ENCODE measurements around the gene MYH10.
A peak's percentile ranks its signal among the peaks of the same experiment; 100 is the strongest.

Gene MYH10

DNA sequence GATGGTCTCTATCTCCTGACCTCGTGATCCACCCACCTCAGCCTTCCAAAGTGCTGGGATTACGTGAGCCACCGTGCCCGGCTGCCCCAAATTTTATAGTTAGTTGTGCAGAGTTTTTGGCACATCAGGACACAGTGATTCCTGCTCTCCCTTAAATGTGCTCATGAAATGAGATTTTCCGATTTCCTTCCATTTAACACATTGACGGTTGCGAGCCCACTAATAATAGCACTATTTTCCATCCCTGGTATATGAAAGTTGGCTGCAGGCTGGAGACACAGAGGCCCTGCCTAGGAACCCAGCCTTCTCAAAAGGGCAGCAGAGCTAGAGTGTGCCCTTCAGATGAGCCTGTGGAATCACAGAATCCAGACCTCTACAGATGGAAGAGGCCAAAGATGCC, 17.4 kb upstream of the MYH10 start:
- no peaks in the 10 kb centered on the region for H3K4me1 ChIP-seq (ENCODE audit: insufficient read depth, insufficient read length)
- H3K36me3 ChIP-seq (ENCODE audit: insufficient read depth, insufficient read length, low read length): no peaks in the 10 kb centered on the region
- no peak overlapping the region for H3K9ac ChIP-seq (ENCODE audit: insufficient read length, low read depth)
- DNase-seq (ENCODE audit: low read depth, low spot score): no peak
- H3K4me3 ChIP-seq (ENCODE audit: insufficient read length, low read depth): no peak overlapping the region
- no peaks in the 10 kb centered on the region for H3K27me3 ChIP-seq (ENCODE audit: insufficient read depth, insufficient read length)
- H3K9me3 ChIP-seq (ENCODE audit: insufficient read depth, low read length): no peaks in the 10 kb centered on the region
- no peak for TF ChIP-seq YY1 (IDR thresholded peaks at IDR 0.05; ENCODE audit: insufficient read depth, insufficient read length)

GRCh38 chr17:8647202-8647601, 16.7 kb upstream of the MYH10 start:
- no peak overlapping the region for H3K4me3 ChIP-seq (ENCODE audit: insufficient read length, low read depth)
- H3K9me3 ChIP-seq (ENCODE audit: insufficient read depth, low read length): no peaks in the 10 kb centered on the region
- H3K4me1 ChIP-seq (ENCODE audit: insufficient read depth, insufficient read length): no peaks in the 10 kb centered on the region
- no peak for DNase-seq (ENCODE audit: low read depth, low spot score)
- H3K36me3 ChIP-seq (ENCODE audit: insufficient read depth, insufficient read length, low read length): no peaks in the 10 kb centered on the region
- TF ChIP-seq ZNF274 (IDR thresholded peaks at IDR 0.05; ENCODE audit: low read depth, low read length): no peak
- no peak for TF ChIP-seq SUZ12 (IDR thresholded peaks at IDR 0.05; ENCODE audit: extremely low read depth, insufficient read depth, insufficient read length)
- TF ChIP-seq YY1 (IDR thresholded peaks at IDR 0.05; ENCODE audit: insufficient read depth, insufficient read length): no peak
- H3K27me3 ChIP-seq (ENCODE audit: insufficient read depth, insufficient read length): no peaks in the 10 kb centered on the region
- no peak overlapping the region for H3K9ac ChIP-seq (ENCODE audit: insufficient read length, low read depth)

DNA sequence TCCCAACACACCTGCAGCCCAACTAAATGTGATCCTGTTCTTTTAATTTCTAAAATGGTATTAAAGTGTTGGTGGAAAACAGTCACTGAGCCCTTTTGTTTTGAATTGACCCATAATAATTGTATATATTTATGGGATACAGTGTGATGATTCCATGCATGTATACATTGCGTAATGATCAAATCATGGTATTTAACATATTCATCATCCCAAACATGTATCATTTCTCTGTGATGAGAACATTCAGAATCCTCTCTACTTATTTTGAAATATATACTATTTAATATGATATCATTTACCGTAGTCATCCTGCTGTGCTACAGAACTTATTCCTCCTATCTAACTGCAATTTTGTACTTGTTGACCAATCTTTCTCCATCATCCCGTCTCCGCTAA, 14.0 kb upstream of the MYH10 start:
- H3K36me3 ChIP-seq (ENCODE audit: insufficient read depth, insufficient read length, low read length): no peaks in the 10 kb centered on the region
- no peak overlapping the region for H3K9ac ChIP-seq (ENCODE audit: insufficient read length, low read depth)
- DNase-seq (ENCODE audit: low read depth, low spot score): no peak

GRCh38 chr17:8643855-8644506, 13.5 kb upstream of the MYH10 start:
- TF ChIP-seq YY1 (IDR thresholded peaks at IDR 0.05; ENCODE audit: insufficient read depth, insufficient read length) (no peak), SUZ12 (IDR thresholded peaks at IDR 0.05; ENCODE audit: extremely low read depth, insufficient read depth, insufficient read length) (no peak), ZNF274 (IDR thresholded peaks at IDR 0.05; ENCODE audit: low read depth, low read length) (no peak)
- no peaks in the 10 kb centered on the region for H3K9me3 ChIP-seq (ENCODE audit: insufficient read depth, low read length)
- no peaks in the 10 kb centered on the region for H3K27me3 ChIP-seq (ENCODE audit: insufficient read depth, insufficient read length)
- no peak overlapping the region for H3K9ac ChIP-seq (ENCODE audit: insufficient read length, low read depth)
- DNase-seq (ENCODE audit: low read depth, low spot score): no peak
- no peaks in the 10 kb centered on the region for H3K4me1 ChIP-seq (ENCODE audit: insufficient read depth, insufficient read length)
- no peaks in the 10 kb centered on the region for H3K36me3 ChIP-seq (ENCODE audit: insufficient read depth, insufficient read length, low read length)
- no peak overlapping the region for H3K4me3 ChIP-seq (ENCODE audit: insufficient read length, low read depth)

More for the DNA sequence above, 14.0 kb upstream of the MYH10 start:
- no peaks in the 10 kb centered on the region for H3K4me1 ChIP-seq (ENCODE audit: insufficient read depth, insufficient read length)
- no peaks in the 10 kb centered on the region for H3K9me3 ChIP-seq (ENCODE audit: insufficient read depth, low read length)
- H3K27me3 ChIP-seq (ENCODE audit: insufficient read depth, insufficient read length): no peaks in the 10 kb centered on the region
- TF ChIP-seq SUZ12 (IDR thresholded peaks at IDR 0.05; ENCODE audit: extremely low read depth, insufficient read depth, insufficient read length): no peak
- no peak for TF ChIP-seq YY1 (IDR thresholded peaks at IDR 0.05; ENCODE audit: insufficient read depth, insufficient read length)
- no peak for TF ChIP-seq ZNF274 (IDR thresholded peaks at IDR 0.05; ENCODE audit: low read depth, low read length)
- no peak overlapping the region for H3K4me3 ChIP-seq (ENCODE audit: insufficient read length, low read depth)

DNA sequence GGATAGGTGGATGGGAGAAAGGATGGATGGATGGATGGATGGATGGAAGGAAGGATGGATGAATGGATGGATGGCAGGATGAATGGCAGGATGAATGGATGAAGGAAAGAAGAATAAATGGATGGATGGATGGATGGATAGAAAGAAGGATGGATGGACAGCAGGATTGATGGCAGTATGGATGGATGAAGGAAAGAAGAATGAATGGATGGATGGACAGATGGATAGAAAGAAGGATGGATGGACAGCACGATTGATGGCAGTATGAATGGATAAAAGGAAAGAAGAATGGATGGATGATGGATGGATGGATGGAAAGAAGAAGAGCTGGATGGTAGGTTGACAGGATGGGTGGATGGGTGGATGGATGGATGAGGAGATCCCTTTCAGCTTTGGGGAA, 9.2 kb upstream of the MYH10 start:
- Histone ChIP-seq H3K9ac (ENCODE audit: insufficient read length, low read depth) (no peak overlapping the region), H3K9me3 (ENCODE audit: insufficient read depth, low read length) (no peaks in the 10 kb centered on the region), H3K4me1 (ENCODE audit: insufficient read depth, insufficient read length) (no peaks in the 10 kb centered on the region), H3K27me3 (ENCODE audit: insufficient read depth, insufficient read length) (no peaks in the 10 kb centered on the region), H3K4me3 (ENCODE audit: insufficient read length, low read depth) (no peak overlapping the region), H3K36me3 (ENCODE audit: insufficient read depth, insufficient read length, low read length) (no peaks in the 10 kb centered on the region)
- no peak for DNase-seq (ENCODE audit: low read depth, low spot score)
- TF ChIP-seq ZNF274 (IDR thresholded peaks at IDR 0.05; ENCODE audit: low read depth, low read length) (no peak), SUZ12 (IDR thresholded peaks at IDR 0.05; ENCODE audit: extremely low read depth, insufficient read depth, insufficient read length) (no peak), YY1 (IDR thresholded peaks at IDR 0.05; ENCODE audit: insufficient read depth, insufficient read length) (no peak)

DNA sequence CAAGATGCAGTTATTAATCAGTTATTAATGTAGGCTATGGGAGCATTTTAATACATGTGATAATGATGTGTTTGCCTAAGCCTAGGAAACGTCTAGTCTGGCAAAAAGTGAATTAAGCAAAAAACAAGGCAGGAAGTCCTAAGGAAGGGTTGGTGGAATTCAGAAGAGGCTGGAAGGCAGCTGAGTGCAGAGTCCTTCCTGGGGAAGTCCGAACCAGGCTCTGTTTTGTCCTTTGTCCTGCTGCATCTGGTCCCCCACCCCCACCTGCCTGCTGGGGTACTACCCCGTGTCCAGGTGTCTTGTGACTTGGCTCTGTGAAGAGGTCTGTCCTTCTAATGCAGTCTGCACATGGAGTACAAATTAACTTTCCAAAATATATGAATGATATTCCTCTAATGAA, 1.5 kb upstream of the MYH10 start:
- Histone ChIP-seq H3K9ac (ENCODE audit: insufficient read length, low read depth) (no peak overlapping the region), H3K4me1 (ENCODE audit: insufficient read depth, insufficient read length) (peaks cover 2% of the 10 kb centered on the region), H3K4me3 (ENCODE audit: insufficient read length, low read depth) (no peak overlapping the region), H3K27me3 (ENCODE audit: insufficient read depth, insufficient read length) (no peaks in the 10 kb centered on the region), H3K36me3 (ENCODE audit: insufficient read depth, insufficient read length, low read length) (peaks cover 5% of the 10 kb centered on the region), H3K9me3 (ENCODE audit: insufficient read depth, low read length) (no peaks in the 10 kb centered on the region)
- DNase-seq (ENCODE audit: low read depth, low spot score): no peak
- TF ChIP-seq SUZ12 (IDR thresholded peaks at IDR 0.05; ENCODE audit: extremely low read depth, insufficient read depth, insufficient read length) (no peak), YY1 (IDR thresholded peaks at IDR 0.05; ENCODE audit: insufficient read depth, insufficient read length) (no peak), ZNF274 (IDR thresholded peaks at IDR 0.05; ENCODE audit: low read depth, low read length) (no peak)

- peaks cover 2% of the 10 kb centered on the region for H3K4me1 ChIP-seq (ENCODE audit: insufficient read depth, insufficient read length)
- H3K4me3 ChIP-seq (ENCODE audit: insufficient read length, low read depth): peak overlapping the region; percentile 73
- no peaks in the 10 kb centered on the region for H3K9me3 ChIP-seq (ENCODE audit: insufficient read depth, low read length)
- TF ChIP-seq ZNF274 (IDR thresholded peaks at IDR 0.05; ENCODE audit: low read depth, low read length) (no peak), SUZ12 (IDR thresholded peaks at IDR 0.05; ENCODE audit: extremely low read depth, insufficient read depth, insufficient read length) (no peak), YY1 (IDR thresholded peaks at IDR 0.05; ENCODE audit: insufficient read depth, insufficient read length) (no peak)
- H3K27me3 ChIP-seq (ENCODE audit: insufficient read depth, insufficient read length): no peaks in the 10 kb centered on the region
- H3K36me3 ChIP-seq (ENCODE audit: insufficient read depth, insufficient read length, low read length): peaks cover 5% of the 10 kb centered on the region
- no peak for DNase-seq (ENCODE audit: low read depth, low spot score)
- peak overlapping the region; percentile 85 for H3K9ac ChIP-seq (ENCODE audit: insufficient read length, low read depth)
Measured at GRCh38 chr17:8631554-8631877, 991 bp upstream of the MYH10 start.

Data from NT2/D1 (cell line).